ENCODE measurements around the gene PHF13. TPM values are rescaled to one million over a fixed set of nuclear protein-coding genes. Genes with fewer than 3 reads are reported as not detected.
A peak's percentile ranks its signal among the peaks of the same experiment; 100 is the strongest.

Gene PHF13
- total and polyA plus RNA-seq, 9 of the 15 experiments (the other 6 are each of a cell fraction or from before 2014, with no cell fraction given) = 1.8 to 36.1 (median 11.7) TPM

- FAIRE-seq (no peak), ATAC-seq (no peak), DNase-seq (ENCODE audit: extremely low read depth in 1 of 4, low spot score in 3 of 4) (no peak)
- no TSS peak for BruUV-seq (replicated peaks)
- Histone ChIP-seq H3K27me3 (ENCODE audit: control insufficient read depth in 2 of 2, insufficient read depth in 2 of 2, low read length in 2 of 2) (no peaks in the 10 kb centered on the region), H3K79me2 (ENCODE audit: control insufficient read depth, insufficient read depth, low read length) (no peaks in the 10 kb centered on the region; the same call in 1 of the 3 replicates), H4K20me1 (replicated peaks; ENCODE audit: control insufficient read depth, insufficient read depth, low read length) (no peaks in the 10 kb centered on the region), H3K4me1 (replicated peaks in 1 of 2; ENCODE audit: control insufficient read depth in 2 of 2, insufficient read depth in 2 of 2, low read length in 2 of 2) (no peaks in the 10 kb centered on the region; a peak in 1 of 5 replicates), H3K9ac (ENCODE audit: insufficient read depth in 1 of 2, low read depth in 2 of 2, low read length in 2 of 2) (no peak overlapping the region), H3K9me1 (ENCODE audit: control insufficient read depth, insufficient read depth, low read length) (peaks cover 2% of the 10 kb centered on the region), H3K36me3 (ENCODE audit: control insufficient read depth, insufficient read depth, low read length) (peaks cover 77% of the 10 kb centered on the region), H3K4me3 (no peak overlapping the region), H3K9me3 (replicated peaks; ENCODE audit: control insufficient read depth, insufficient read depth, low read depth, low read length) (no peaks in the 10 kb centered on the region), H2AFZ (ENCODE audit: low read depth, low read length) (no peak overlapping the region), H3K4me2 (ENCODE audit: insufficient read depth, low read length) (no peak overlapping the region), H3K27ac (ENCODE audit: extremely low read depth, low read depth, low read length) (no peak overlapping the region)
- TF ChIP-seq ZNF696 (CRISPR knock-in tag; conservative IDR thresholded peaks at IDR 0.05) (no peak), HMG20A (CRISPR knock-in tag; conservative IDR thresholded peaks at IDR 0.05) (no peak), SMAD2 (IDR thresholded peaks at IDR 0.05; ENCODE audit: low read depth, low read length) (no peak)
- in situ Hi-C loops (cut with MboI) (no loop called here), intact Hi-C loops (cut with micrococcal nuclease) (no loop called here)
- ChIA-PET CTCF (ENCODE audit: low intra/inter-chr PET ratio) (no interaction called here), POLR2A (interaction anchor here (0.9 to 1.6 kb wide), 4 partner anchors 10 to 14 kb away, joined by 3 to 4 read pairs (median 3); no protein-coding TSS in a partner anchor)
- WGBS (ENCODE audit: insufficient coverage, low coverage, missing lambda C conversion rate) = 95% methylated on average over 23 of the region's 23 CpGs
These were observed 40.1 kb downstream of the PHF13 start for GRCh38 chr1:6653436-6654290.

- no peaks in the 10 kb centered on the region for H3K4me1 ChIP-seq (replicated peaks in 1 of 2; ENCODE audit: control insufficient read depth in 2 of 2, insufficient read depth in 2 of 2, low read length in 2 of 2)
- in situ Hi-C loops (cut with MboI) (no loop called here), intact Hi-C loops (cut with micrococcal nuclease) (no loop called here)
- H3K9ac ChIP-seq (ENCODE audit: insufficient read depth in 1 of 2, low read depth in 2 of 2, low read length in 2 of 2) = peak overlapping the region in 1 of 2 experiments; percentile 80; a peak in 2 of 4 replicates
- H3K4me3 ChIP-seq = no peak overlapping the region
- peaks cover 72% of the 10 kb centered on the region for H3K36me3 ChIP-seq (ENCODE audit: control insufficient read depth, insufficient read depth, low read length)
- no TSS peak for BruUV-seq (replicated peaks)
- no peak for FAIRE-seq
- H4K20me1 ChIP-seq (replicated peaks; ENCODE audit: control insufficient read depth, insufficient read depth, low read length) = no peaks in the 10 kb centered on the region
- DNase-seq (ENCODE audit: extremely low read depth in 1 of 4, low spot score in 3 of 4) = no peak
- no peak overlapping the region for H2AFZ ChIP-seq (ENCODE audit: low read depth, low read length)
- ChIA-PET POLR2A (interaction anchor here (1.1 kb wide), 1 partner anchor 15 kb away, joined by 3 read pairs; no protein-coding TSS in a partner anchor), CTCF (ENCODE audit: low intra/inter-chr PET ratio) (no interaction called here)
- H3K4me2 ChIP-seq (ENCODE audit: insufficient read depth, low read length) = no peak overlapping the region
- no peak overlapping the region for H3K27ac ChIP-seq (ENCODE audit: extremely low read depth, low read depth, low read length)
- no peaks in the 10 kb centered on the region for H3K9me3 ChIP-seq (replicated peaks; ENCODE audit: control insufficient read depth, insufficient read depth, low read depth, low read length)
- no peaks in the 10 kb centered on the region for H3K27me3 ChIP-seq (ENCODE audit: control insufficient read depth in 2 of 2, insufficient read depth in 2 of 2, low read length in 2 of 2)
- peaks cover 4% of the 10 kb centered on the region; the same call in 2 of the 3 replicates for H3K79me2 ChIP-seq (ENCODE audit: control insufficient read depth, insufficient read depth, low read length)
- no peaks in the 10 kb centered on the region for H3K9me1 ChIP-seq (ENCODE audit: control insufficient read depth, insufficient read depth, low read length)
- 98% methylated on average over 6 of the region's 6 CpGs for WGBS (ENCODE audit: insufficient coverage, low coverage, missing lambda C conversion rate)
- ATAC-seq = no peak
- TF ChIP-seq NFYB (IDR thresholded peaks at IDR 0.05; ENCODE audit: extremely low read depth, insufficient read length) (no peak), MLX (CRISPR knock-in tag; conservative IDR thresholded peaks at IDR 0.05) (no peak), ZNF707 (CRISPR knock-in tag; conservative IDR thresholded peaks at IDR 0.05) (no peak), ZNF165 (CRISPR knock-in tag; IDR thresholded peaks at IDR 0.05; ENCODE audit: borderline replicate concordance) (no peak), GATA2 (CRISPR knock-in tag; IDR thresholded peaks at IDR 0.05) (no peak), SMAD3 (CRISPR knock-in tag; conservative IDR thresholded peaks at IDR 0.05) (no peak), SRSF9 (IDR thresholded peaks at IDR 0.05; ENCODE audit: borderline replicate concordance, low read depth, low read length) (no peak), RNF2 (IDR thresholded peaks at IDR 0.05) (no peak)
These were observed 43.6 kb downstream of the PHF13 start for GRCh38 chr1:6657138-6657537.

All from K562 (cell line).